HepG2 (cell line): ENCODE results near the gene CD7. TPM values are rescaled to one million over a fixed set of nuclear protein-coding genes. Genes with fewer than 3 reads are reported as not detected.

Experiments
- ATF7-NPFF ChIP-seq: sonication (generic); formaldehyde crosslinking; IDR thresholded peaks from 2 replicates; pipeline ENCODE4 v1.8.1; 2023; ENCODE audit warnings: mild to moderate bottlenecking, low read depth, missing genetic modification reagents, moderate library complexity
- CAMTA2 ChIP-seq: sonication (generic); formaldehyde crosslinking; IDR thresholded peaks from 2 replicates; pipeline ENCODE4 v1.4.0; 2020; ENCODE audit warnings: mild to moderate bottlenecking, missing genetic modification reagents, borderline replicate concordance
- CBX2 ChIP-seq, 2 experiments: fragments of 200-600 bp in 1 of 2; sonication (generic); formaldehyde crosslinking in 1 of 2; IDR thresholded peaks; 2 replicates each; pipeline versions ENCODE4 v1.7.0 to v1.8.1; 2018 to 2022; ENCODE audit warnings: low read depth in 2 of 2, low read length in 1 of 2, mild to moderate bottlenecking in 1 of 2, missing genetic modification reagents in 1 of 2
- DNMT3B ChIP-seq: conservative IDR thresholded peaks from 2 replicates; pipeline ENCODE4 v1.6.1; 2016; ENCODE audit warnings: missing biosample characterization, control low read depth
- HIC2 ChIP-seq: sonication (generic); formaldehyde crosslinking; IDR thresholded peaks from 2 replicates; pipeline ENCODE4 v1.9.0; 2022; ENCODE audit warnings: low read depth, missing genetic modification reagents
- HOXA5 ChIP-seq: sonication (generic); formaldehyde crosslinking; IDR thresholded peaks from 2 replicates; pipeline ENCODE4 v1.4.0; 2020; ENCODE audit warnings: missing genetic modification reagents
- MED1 ChIP-seq: sonication (generic); formaldehyde crosslinking; IDR thresholded peaks from 2 replicates; pipeline ENCODE4 v1.4.0; 2020; ENCODE audit warnings: missing genetic modification reagents
- MEIS1 ChIP-seq: sonication (generic); formaldehyde crosslinking; IDR thresholded peaks from 2 replicates; pipeline ENCODE4 v1.9.0; 2021; ENCODE audit warnings: mild to moderate bottlenecking, missing genetic modification reagents, moderate library complexity, borderline replicate concordance
- MIXL1 ChIP-seq: IDR thresholded peaks from 2 replicates; pipeline ENCODE4 v1.6.1; 2016
- MTF2 ChIP-seq: sonication (generic); formaldehyde crosslinking; IDR thresholded peaks from 2 replicates; pipeline ENCODE4 v1.5.0; 2020; ENCODE audit warnings: missing genetic modification reagents, borderline replicate concordance
- SATB2 ChIP-seq: sonication (generic); formaldehyde crosslinking; IDR thresholded peaks from 2 replicates; pipeline ENCODE4 v1.5.0; 2020; ENCODE audit warnings: missing genetic modification reagents
- SKI ChIP-seq: fragments of 450-650 bp; IDR thresholded peaks from one replicate; pipeline ENCODE4 v1.6.1; 2018; ENCODE audit warnings: mild to moderate bottlenecking; ENCODE audit not compliant: partially characterized antibody
- SMAD1 ChIP-seq: sonication (generic); formaldehyde crosslinking; IDR thresholded peaks from 2 replicates; pipeline ENCODE4 v1.4.0; 2020; ENCODE audit warnings: missing genetic modification reagents, low read depth, mild to moderate bottlenecking, borderline replicate concordance
- WIZ ChIP-seq: sonication (generic); formaldehyde crosslinking; IDR thresholded peaks from 2 replicates; pipeline ENCODE4 v1.5.1; 2020; ENCODE audit warnings: mild to moderate bottlenecking, missing genetic modification reagents
- ZBTB20 ChIP-seq: sonication (generic); formaldehyde crosslinking; IDR thresholded peaks from 2 replicates; pipeline ENCODE4 v1.8.1; 2023; ENCODE audit warnings: missing genetic modification reagents, low read depth, mild to moderate bottlenecking, borderline replicate concordance
- ZFAT ChIP-seq: sonication (generic); formaldehyde crosslinking; conservative IDR thresholded peaks from 2 replicates; pipeline ENCODE4 v1.8.1; 2023; ENCODE audit warnings: missing genetic modification reagents, inconsistent platforms
- ZIK1 ChIP-seq: sonication (generic); formaldehyde crosslinking; IDR thresholded peaks from 2 replicates; pipeline ENCODE4 v1.5.0; 2020; ENCODE audit warnings: mild to moderate bottlenecking, low read depth, missing genetic modification reagents, borderline replicate concordance
- ZMYM2 ChIP-seq: sonication (generic); formaldehyde crosslinking; IDR thresholded peaks from 2 replicates; pipeline ENCODE4 v1.8.0; 2022; ENCODE audit warnings: mild to moderate bottlenecking, missing genetic modification reagents
- ZNF329 ChIP-seq: sonication (generic); formaldehyde crosslinking; IDR thresholded peaks from 2 replicates; pipeline ENCODE4 v1.9.0; 2021; ENCODE audit warnings: low read depth, mild to moderate bottlenecking, missing genetic modification reagents
- ZNF354B ChIP-seq: sonication (generic); formaldehyde crosslinking; IDR thresholded peaks from 2 replicates; pipeline ENCODE4 v1.8.0; 2022; ENCODE audit warnings: mild to moderate bottlenecking, missing genetic modification reagents
- ZNF383 ChIP-seq: sonication (generic); formaldehyde crosslinking; IDR thresholded peaks from 2 replicates; pipeline ENCODE4 v1.4.0; 2020; ENCODE audit warnings: missing genetic modification reagents, mild to moderate bottlenecking, borderline replicate concordance
- ZNF484 ChIP-seq: sonication (generic); formaldehyde crosslinking; IDR thresholded peaks from 2 replicates; pipeline ENCODE4 v1.5.1; 2020; ENCODE audit warnings: mild to moderate bottlenecking, low read depth, missing genetic modification reagents, borderline replicate concordance
- ZNF747 ChIP-seq: sonication (generic); formaldehyde crosslinking; IDR thresholded peaks from 2 replicates; pipeline ENCODE4 v1.8.1; 2023; ENCODE audit warnings: missing genetic modification reagents, mild to moderate bottlenecking, borderline replicate concordance
- ZNF777 ChIP-seq: sonication (generic); formaldehyde crosslinking; IDR thresholded peaks from 2 replicates; pipeline ENCODE4 v1.4.0; 2020; ENCODE audit warnings: missing genetic modification reagents
- polyA plus RNA-seq, 8 experiments: library from polyadenylated mRNA; depleted of rRNA in 3 of 8; stranded (reverse) in 7 of 8; unstranded in 1 of 8; fragments of >200 nt; fragmentation: Illumina TruSeq in 4 of 8; extraction: Trizol in 4 of 8; gene quantifications; 2 replicates each; pipeline versions ENCODE4 v1.2.1 to v1.2.3, GENCODE V29; 2011 to 2016; ENCODE audit warnings: low read depth in 4 of 8, missing spikeins in 1 of 8, mixed read lengths in 1 of 8; ENCODE audit not compliant: insufficient read depth in 1 of 8
- total RNA-seq, 5 experiments: library from RNA; depleted of rRNA; stranded (reverse); fragments of >200 nt; fragmentation: Illumina TruSeq; extraction: Trizol; gene quantifications; 2 replicates each; pipeline ENCODE4 v1.2.3, GENCODE V29; 2016; ENCODE audit warnings: low read depth in 1 of 5
- TF ChIP-seq, protein P1 (sequence below): sonication (generic); formaldehyde crosslinking; IDR thresholded peaks from 2 replicates; pipeline ENCODE4 v1.4.0; 2020; ENCODE audit warnings: missing genetic modification reagents

The CD7 gene
- total and polyA plus RNA-seq, 2 of the 13 experiments (the other 11 are each of a cell fraction or from before 2014, with no cell fraction given), result 67.6 to 76.4 TPM

DNA sequence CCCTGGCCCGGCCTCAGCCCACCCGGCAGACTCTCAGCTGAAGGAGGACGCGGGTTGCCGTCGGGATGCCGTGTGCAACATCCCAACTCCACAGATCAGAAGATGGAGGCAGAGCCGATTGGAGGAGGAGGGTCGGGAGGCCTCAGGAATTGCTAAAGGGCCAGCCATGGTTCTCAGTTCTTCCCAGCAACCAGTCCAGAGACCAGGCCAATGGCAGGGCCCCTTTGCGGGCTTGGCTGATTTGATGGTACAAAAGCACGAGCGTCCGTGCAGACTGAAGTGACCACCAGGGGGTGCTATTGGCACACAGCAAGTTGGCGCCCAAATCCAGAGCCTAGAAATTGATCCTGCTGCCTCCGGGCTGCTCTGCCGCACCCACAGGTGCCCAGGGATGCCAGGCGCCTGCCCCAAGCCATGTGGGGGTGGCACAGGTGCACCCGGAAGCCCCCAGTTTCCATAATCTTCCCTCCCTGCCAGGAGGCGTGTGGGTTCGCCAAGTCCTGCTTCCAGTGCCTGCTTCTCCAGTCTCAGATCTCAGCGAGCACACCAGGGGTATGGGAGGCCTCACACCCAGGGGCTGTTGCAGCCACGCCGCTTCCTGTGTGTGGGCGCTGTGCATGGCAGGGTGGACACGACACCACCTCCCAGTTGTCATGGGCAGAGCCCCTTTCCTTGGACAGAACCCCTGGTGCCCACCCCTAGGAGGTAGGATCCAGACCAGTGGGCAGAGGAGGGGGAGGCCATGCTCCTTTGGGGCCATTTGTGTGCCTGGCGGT lies 34.5 kb upstream of the CD7 start (continued):
- TF ChIP-seq ZNF383, result 0 out of 2 replicates have a peak, but pooled peaks have one; percentile 20
- peak; percentile 51; the same call in 1 of the 2 replicates for TF ChIP-seq HOXA5 (CRISPR knock-in tag)
- TF ChIP-seq WIZ (CRISPR knock-in tag), result no peak
- 0 out of 2 replicates have a peak, but pooled peaks have one; percentile 74 for TF ChIP-seq SMAD1
- 0 out of 2 replicates have a peak, but pooled peaks have one; percentile 69 for TF ChIP-seq MTF2 (CRISPR knock-in tag)
- TF ChIP-seq SKI, result peak; percentile 15
- TF ChIP-seq ZNF777 (CRISPR knock-in tag), result no peak
- no peak for TF ChIP-seq ZBTB20 (CRISPR knock-in tag)
- TF ChIP-seq SATB2 (CRISPR knock-in tag), result no peak
- TF ChIP-seq ZIK1 (CRISPR knock-in tag), result no peak
- no peak for TF ChIP-seq CBX2 (IDR thresholded peaks at IDR 0.05; ENCODE audit: low read depth, low read length)
- TF ChIP-seq CBX2 (CRISPR knock-in tag; IDR thresholded peaks at IDR 0.05; ENCODE audit: low read depth), result no peak
- TF ChIP-seq HIC2 (CRISPR knock-in tag), result peak; percentile 86; the same call in 1 of the 2 replicates
- TF ChIP-seq MED1 (CRISPR knock-in tag), result peak; percentile 43
- no peak for TF ChIP-seq MIXL1
- peak; percentile 54; the same call in 1 of the 2 replicates for TF ChIP-seq MEIS1 (CRISPR knock-in tag)
- no peak for TF ChIP-seq ZNF329
- TF ChIP-seq, protein P1, sequence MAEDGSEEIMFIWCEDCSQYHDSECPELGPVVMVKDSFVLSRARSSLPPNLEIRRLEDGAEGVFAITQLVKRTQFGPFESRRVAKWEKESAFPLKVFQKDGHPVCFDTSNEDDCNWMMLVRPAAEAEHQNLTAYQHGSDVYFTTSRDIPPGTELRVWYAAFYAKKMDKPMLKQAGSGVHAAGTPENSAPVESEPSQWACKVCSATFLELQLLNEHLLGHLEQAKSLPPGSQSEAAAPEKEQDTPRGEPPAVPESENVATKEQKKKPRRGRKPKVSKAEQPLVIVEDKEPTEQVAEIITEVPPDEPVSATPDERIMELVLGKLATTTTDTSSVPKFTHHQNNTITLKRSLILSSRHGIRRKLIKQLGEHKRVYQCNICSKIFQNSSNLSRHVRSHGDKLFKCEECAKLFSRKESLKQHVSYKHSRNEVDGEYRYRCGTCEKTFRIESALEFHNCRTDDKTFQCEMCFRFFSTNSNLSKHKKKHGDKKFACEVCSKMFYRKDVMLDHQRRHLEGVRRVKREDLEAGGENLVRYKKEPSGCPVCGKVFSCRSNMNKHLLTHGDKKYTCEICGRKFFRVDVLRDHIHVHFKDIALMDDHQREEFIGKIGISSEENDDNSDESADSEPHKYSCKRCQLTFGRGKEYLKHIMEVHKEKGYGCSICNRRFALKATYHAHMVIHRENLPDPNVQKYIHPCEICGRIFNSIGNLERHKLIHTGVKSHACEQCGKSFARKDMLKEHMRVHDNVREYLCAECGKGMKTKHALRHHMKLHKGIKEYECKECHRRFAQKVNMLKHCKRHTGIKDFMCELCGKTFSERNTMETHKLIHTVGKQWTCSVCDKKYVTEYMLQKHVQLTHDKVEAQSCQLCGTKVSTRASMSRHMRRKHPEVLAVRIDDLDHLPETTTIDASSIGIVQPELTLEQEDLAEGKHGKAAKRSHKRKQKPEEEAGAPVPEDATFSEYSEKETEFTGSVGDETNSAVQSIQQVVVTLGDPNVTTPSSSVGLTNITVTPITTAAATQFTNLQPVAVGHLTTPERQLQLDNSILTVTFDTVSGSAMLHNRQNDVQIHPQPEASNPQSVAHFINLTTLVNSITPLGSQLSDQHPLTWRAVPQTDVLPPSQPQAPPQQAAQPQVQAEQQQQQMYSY (CRISPR knock-in tag), result no peak
- TF ChIP-seq ATF7-NPFF (CRISPR knock-in tag), result no peak
- TF ChIP-seq ZNF354B (CRISPR knock-in tag), result no peak; the same call in 1 of the 2 replicates
- no peak for TF ChIP-seq ZNF747 (CRISPR knock-in tag)
- no peak for TF ChIP-seq ZFAT (CRISPR knock-in tag)
- TF ChIP-seq ZNF484 (CRISPR knock-in tag), result no peak
- no peak for TF ChIP-seq CAMTA2 (CRISPR knock-in tag)
- no peak; the same call in 1 of the 2 replicates for TF ChIP-seq ZMYM2 (CRISPR knock-in tag)
- no peak for TF ChIP-seq DNMT3B (CRISPR knock-in tag)
